Measurements from ENCODE around the gene TM7SF2. TPM values are rescaled to one million over a fixed set of nuclear protein-coding genes. Genes with fewer than 3 reads are reported as not detected.
A peak's percentile ranks its signal among the peaks of the same experiment; 100 is the strongest.

Gene TM7SF2
- total and polyA plus RNA-seq, 2 of the 13 experiments (the other 11 are each of a cell fraction or from before 2014, with no cell fraction given), result 56.0 to 66.9 TPM

GRCh38 chr11:65095974-65096806 lies 15.5 kb upstream of the TM7SF2 start, which contains the start of gene VPS51 (continued):
- no peak for TF ChIP-seq USF2 (IDR thresholded peaks at IDR 0.05; ENCODE audit: low read depth, low read length)
- TF ChIP-seq USF2 (CRISPR knock-in tag; IDR thresholded peaks at IDR 0.05; ENCODE audit: borderline replicate concordance), result no peak
- no peak for TF ChIP-seq PRDM15 (CRISPR knock-in tag; IDR thresholded peaks at IDR 0.05)
- peak; percentile 62 for TF ChIP-seq GATAD2A (CRISPR knock-in tag; IDR thresholded peaks at IDR 0.05)
- TF ChIP-seq JUN (CRISPR knock-in tag; IDR thresholded peaks at IDR 0.05), result no peak
- TF ChIP-seq MEF2D (CRISPR knock-in tag; IDR thresholded peaks at IDR 0.05), result peak; percentile 59; the same call in 1 of the 2 replicates
- no peak for TF ChIP-seq JUNB (CRISPR knock-in tag; IDR thresholded peaks at IDR 0.05; ENCODE audit: borderline replicate concordance)
- no peak for TF ChIP-seq MYNN (CRISPR knock-in tag; IDR thresholded peaks at IDR 0.05; ENCODE audit: low read depth)
- TF ChIP-seq ZNF646 (CRISPR knock-in tag; IDR thresholded peaks at IDR 0.05), result no peak
- TF ChIP-seq GZF1 (CRISPR knock-in tag; IDR thresholded peaks at IDR 0.05), result no peak
- no peak; the same call in 1 of the 2 replicates for TF ChIP-seq AFF4 (CRISPR knock-in tag; IDR thresholded peaks at IDR 0.05)

All from HepG2 (cell line).